HEK293 (cell line): Measurements from ENCODE around the gene MAPK11.

Experiments
- CTCF ChIA-PET: fragments of 350-600 bp; formaldehyde crosslinking; extraction: SDS; loops from one replicate; lab custom pipeline; 2021; ENCODE audit warnings: antibody characterized with exemption; lab: Yijun Ruan, JAX
- POLR2A ChIA-PET: fragments of 300-600 bp; formaldehyde crosslinking; extraction: SDS; loops from one replicate; lab custom pipeline; 2020; ENCODE audit warnings: antibody characterized with exemption, inconsistent platforms; lab: Yijun Ruan, JAX
- H3K27ac ChIP-seq: fragments of 200-500 bp; sonication (Bioruptor generic); 2 replicates; pipeline ENCODE4 v1.5.1; 2014; ENCODE audit warnings: low read depth, low read length, control low read depth, inconsistent platforms; ENCODE audit errors: extremely low read depth
- H3K36me3 ChIP-seq, 2 experiments: fragments of 200-500 bp in 1 of 2; sonication (Bioruptor generic) in 1 of 2; 1 replicate in 1 of 2; 2 replicates in 1 of 2; pipeline ENCODE4 v1.5.1; 2014 to 2017; ENCODE audit warnings: inconsistent platforms in 2 of 2, low read length in 2 of 2; ENCODE audit not compliant: control insufficient read depth in 2 of 2, insufficient read depth in 1 of 2
- H3K4me1 ChIP-seq: fragments of 200-500 bp; sonication (Bioruptor generic); 2 replicates; pipeline ENCODE4 v1.5.1; 2014; ENCODE audit warnings: mild to moderate bottlenecking, low read length, inconsistent platforms; ENCODE audit not compliant: control insufficient read depth, insufficient read depth
- H3K4me3 ChIP-seq: 2 replicates; pipeline ENCODE4 v1.5.1; 2011; ENCODE audit warnings: low read depth, mild to moderate bottlenecking, control low read depth, low read length, moderate library complexity
- H3K9me3 ChIP-seq: fragments of 200-500 bp; sonication (Bioruptor generic); 2 replicates; pipeline ENCODE4 v1.5.1; 2014; ENCODE audit warnings: low read depth, low read length, inconsistent platforms; ENCODE audit not compliant: control insufficient read depth, insufficient read depth
- ATF2 ChIP-seq: fragments of 450-650 bp; formaldehyde crosslinking; IDR thresholded peaks from 2 replicates; pipeline ENCODE4 v1.5.1; 2016; ENCODE audit warnings: missing biosample characterization, missing genetic modification characterization, low read depth
- EGR2 ChIP-seq: fragments of 450-650 bp; formaldehyde crosslinking; IDR thresholded peaks from 2 replicates; pipeline ENCODE4 v1.5.1; 2016; ENCODE audit warnings: low read depth, missing biosample characterization, missing genetic modification characterization
- GFI1B ChIP-seq: fragments of 450-650 bp; formaldehyde crosslinking; IDR thresholded peaks from 2 replicates; pipeline ENCODE4 v1.5.1; 2016; ENCODE audit warnings: missing biosample characterization, missing genetic modification characterization
- GLIS1 ChIP-seq: fragments of 450-650 bp; formaldehyde crosslinking; IDR thresholded peaks from 2 replicates; pipeline ENCODE4 v1.5.1; 2016; ENCODE audit warnings: missing biosample characterization, missing genetic modification characterization
- GLIS2 ChIP-seq: fragments of 450-650 bp; formaldehyde crosslinking; IDR thresholded peaks from 2 replicates; pipeline ENCODE4 v1.5.1; 2016; ENCODE audit warnings: missing biosample characterization, missing genetic modification characterization
- KLF1 ChIP-seq: fragments of 450-650 bp; formaldehyde crosslinking; IDR thresholded peaks from 2 replicates; pipeline ENCODE4 v1.5.1; 2016; ENCODE audit warnings: missing biosample characterization, missing genetic modification characterization
- KLF17 ChIP-seq: fragments of 450-650 bp; formaldehyde crosslinking; IDR thresholded peaks from 2 replicates; pipeline ENCODE4 v1.5.1; 2016; ENCODE audit warnings: missing biosample characterization, missing genetic modification characterization
- KLF8 ChIP-seq: fragments of 450-650 bp; formaldehyde crosslinking; IDR thresholded peaks from 2 replicates; pipeline ENCODE4 v1.5.1; 2016; ENCODE audit warnings: missing biosample characterization, missing genetic modification characterization
- OSR2 ChIP-seq: fragments of 450-650 bp; formaldehyde crosslinking; IDR thresholded peaks from 2 replicates; pipeline ENCODE4 v1.5.1; 2016; ENCODE audit warnings: missing biosample characterization, missing genetic modification characterization
- SP2 ChIP-seq: fragments of 450-650 bp; formaldehyde crosslinking; IDR thresholded peaks from 2 replicates; pipeline ENCODE4 v1.5.1; 2016; ENCODE audit warnings: missing biosample characterization, missing genetic modification characterization
- SP3 ChIP-seq: fragments of 450-650 bp; formaldehyde crosslinking; IDR thresholded peaks from 2 replicates; pipeline ENCODE4 v1.5.1; 2016; ENCODE audit warnings: missing biosample characterization, missing genetic modification characterization
- TCF7L2 ChIP-seq: IDR thresholded peaks from 2 replicates; pipeline ENCODE4 v1.6.1; 2011; ENCODE audit warnings: low read depth, mild to moderate bottlenecking, inconsistent platforms, low read length, moderate library complexity, borderline replicate concordance
- ZBTB7A ChIP-seq: fragments of 450-650 bp; formaldehyde crosslinking; IDR thresholded peaks from 2 replicates; pipeline ENCODE4 v1.5.1; 2016; ENCODE audit warnings: low read depth, missing biosample characterization, missing genetic modification characterization
- ZFP3 ChIP-seq: fragments of 450-650 bp; formaldehyde crosslinking; IDR thresholded peaks from 2 replicates; pipeline ENCODE4 v1.5.1; 2016; ENCODE audit warnings: low read depth, missing biosample characterization, missing genetic modification characterization
- ZNF112 ChIP-seq: fragments of 450-650 bp; formaldehyde crosslinking; IDR thresholded peaks from 2 replicates; pipeline ENCODE4 v1.5.0; 2017; ENCODE audit warnings: missing biosample characterization, missing genetic modification characterization
- ZNF140 ChIP-seq: fragments of 450-650 bp; formaldehyde crosslinking; IDR thresholded peaks from 2 replicates; pipeline ENCODE4 v1.5.1; 2016; ENCODE audit warnings: missing biosample characterization, missing genetic modification characterization
- ZNF211 ChIP-seq: fragments of 450-650 bp; formaldehyde crosslinking; IDR thresholded peaks from 2 replicates; pipeline ENCODE4 v1.5.1; 2016; ENCODE audit warnings: low read depth, missing biosample characterization, missing genetic modification characterization
- ZNF335 ChIP-seq: fragments of 450-650 bp; formaldehyde crosslinking; conservative IDR thresholded peaks from 2 replicates; pipeline ENCODE4 v1.5.1; 2016; ENCODE audit warnings: missing biosample characterization, missing genetic modification characterization
- ZNF473 ChIP-seq: fragments of 450-650 bp; formaldehyde crosslinking; IDR thresholded peaks from 2 replicates; pipeline ENCODE4 v1.5.1; 2017; ENCODE audit warnings: missing biosample characterization, missing genetic modification characterization
- ZNF521 ChIP-seq: fragments of 450-650 bp; formaldehyde crosslinking; IDR thresholded peaks from 2 replicates; pipeline ENCODE4 v1.5.1; 2017; ENCODE audit warnings: missing biosample characterization, mild to moderate bottlenecking, missing genetic modification characterization
- ZNF596 ChIP-seq: fragments of 450-650 bp; IDR thresholded peaks from 2 replicates; pipeline ENCODE4 v1.5.0; 2018; ENCODE audit warnings: missing biosample characterization, mild to moderate bottlenecking, missing genetic modification characterization, moderate library complexity
- ZNF776 ChIP-seq: fragments of 450-650 bp; formaldehyde crosslinking; IDR thresholded peaks from 2 replicates; pipeline ENCODE4 v1.5.0; 2017; ENCODE audit warnings: missing biosample characterization, missing genetic modification characterization, borderline replicate concordance
- TF ChIP-seq, protein P1 (sequence below): fragments of 450-650 bp; formaldehyde crosslinking; IDR thresholded peaks from 2 replicates; pipeline ENCODE4 v1.5.1; 2016; ENCODE audit warnings: missing biosample characterization, missing genetic modification characterization
- TF ChIP-seq, protein P2 (sequence below): fragments of 450-650 bp; IDR thresholded peaks from 2 replicates; pipeline ENCODE4 v1.5.1; 2018; ENCODE audit warnings: missing biosample characterization, missing genetic modification characterization

MAPK11 gene

DNA sequence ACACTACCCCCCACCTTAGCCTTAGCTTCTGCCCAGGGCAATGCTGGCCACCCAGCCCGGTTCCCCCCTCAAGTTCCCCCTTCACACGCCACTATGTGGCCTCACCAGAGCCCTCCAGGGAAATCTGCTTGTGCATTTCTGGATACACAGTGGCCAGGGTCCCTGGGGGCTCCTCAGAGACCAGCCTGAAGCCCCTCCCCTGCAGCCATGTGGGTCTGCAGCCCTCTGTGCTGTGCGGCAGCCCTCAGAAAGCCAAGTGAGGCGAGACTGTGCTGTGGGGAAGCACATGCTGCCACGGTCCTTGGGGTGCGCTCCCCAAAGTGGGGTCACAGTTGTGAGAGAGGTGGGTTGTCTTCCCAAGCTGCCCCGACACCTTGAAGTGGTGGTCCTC, 39.4 kb upstream of the MAPK11 start:
- peaks cover 0 to 9% of the 10 kb centered on the region in 2 experiments; a peak in 1 of 3 replicates for H3K36me3 ChIP-seq
- CTCF ChIA-PET, result interaction anchor here (1.1 to 1.4 kb wide), 2 partner anchors 17 to 35 kb away, joined by 3 read pairs; partner anchors contain the start of gene DENND6B
- TF ChIP-seq GLIS2 (peak; percentile 23; the same call in 1 of the 2 replicates), ZNF140 (tag by site-specific recombination) (no peak)
- H3K4me1 ChIP-seq, result peaks cover 13% of the 10 kb centered on the region
- no peak overlapping the region for H3K4me3 ChIP-seq
- H3K27ac ChIP-seq, result no peak overlapping the region
- no peaks in the 10 kb centered on the region for H3K9me3 ChIP-seq
- POLR2A ChIA-PET, result interaction anchor here (0.6 kb wide), 2 partner anchors 19 to 362 kb away, joined by 3 read pairs; no protein-coding TSS in a partner anchor

DNA sequence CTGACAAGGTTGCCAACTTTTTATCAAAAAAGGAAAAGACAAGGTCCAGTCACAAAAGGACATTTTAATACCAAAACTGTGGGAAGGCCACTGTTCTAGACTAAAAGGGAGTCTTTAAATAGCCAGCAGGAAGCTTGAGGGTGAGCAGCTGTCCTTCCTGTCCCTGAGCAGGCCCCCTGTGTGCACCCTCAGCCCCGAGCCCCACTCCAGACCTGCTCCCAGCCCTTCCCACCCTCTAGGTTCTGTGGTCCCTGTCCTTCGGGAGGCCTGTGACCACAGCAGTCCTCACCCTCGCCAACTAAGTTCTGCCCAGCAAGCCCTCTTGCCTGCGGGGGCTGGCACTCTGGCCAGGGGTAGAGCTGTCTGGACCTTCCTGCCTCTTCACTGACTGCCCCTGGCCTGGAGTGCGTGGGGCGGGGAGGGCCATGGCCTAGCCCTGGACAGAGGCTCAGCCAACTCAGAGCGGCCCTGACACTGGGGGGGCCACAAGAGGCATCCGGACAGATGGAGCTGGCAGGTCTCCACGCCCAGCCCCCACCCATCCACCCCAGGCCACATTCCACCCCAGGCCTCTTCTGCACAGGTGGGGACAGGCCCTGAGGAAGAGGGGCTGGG, 38.9 kb upstream of the MAPK11 start:
- ChIA-PET POLR2A (interaction anchor here (0.6 to 1.2 kb wide), 3 partner anchors 15 to 362 kb away, joined by 3 to 6 read pairs (median 3); no protein-coding TSS in a partner anchor), CTCF (interaction anchor here (1.1 to 1.4 kb wide), 3 partner anchors 17 to 67 kb away, joined by 3 to 4 read pairs (median 3); partner anchors contain the start of gene DENND6B)
- no peak for TF ChIP-seq ZNF521 (tag by site-specific recombination)
- no peak for TF ChIP-seq OSR2 (tag by site-specific recombination)
- no peak for TF ChIP-seq ZNF335 (tag by site-specific recombination)
- no peak for TF ChIP-seq ZNF776 (tag by site-specific recombination)
- no peak for TF ChIP-seq ZBTB7A (tag by site-specific recombination)
- TF ChIP-seq GFI1B, result no peak
- Histone ChIP-seq H3K36me3 (peaks cover 0 to 12% of the 10 kb centered on the region in 2 experiments; a peak in 1 of 3 replicates), H3K4me1 (peaks cover 17% of the 10 kb centered on the region), H3K4me3 (no peak overlapping the region), H3K27ac (no peak overlapping the region), H3K9me3 (no peaks in the 10 kb centered on the region)

- ChIA-PET POLR2A (interaction anchor here (1.2 kb wide), 1 partner anchor 15 kb away, joined by 6 read pairs; no protein-coding TSS in a partner anchor), CTCF (interaction anchor here (1.1 to 1.4 kb wide), 3 partner anchors 18 to 66 kb away, joined by 3 to 4 read pairs (median 3); partner anchors contain the start of gene DENND6B)
- peak; percentile 34 for TF ChIP-seq EGR2 (tag by site-specific recombination)
- TF ChIP-seq GLIS1, result 0 out of 2 replicates have a peak, but pooled peaks have one; percentile 3
- peak; percentile 81 for TF ChIP-seq KLF8 (tag by site-specific recombination)
- peak; percentile 87 for TF ChIP-seq KLF1 (tag by site-specific recombination)
- no peak for TF ChIP-seq ZNF596 (tag by site-specific recombination)
- TF ChIP-seq, protein P1, sequence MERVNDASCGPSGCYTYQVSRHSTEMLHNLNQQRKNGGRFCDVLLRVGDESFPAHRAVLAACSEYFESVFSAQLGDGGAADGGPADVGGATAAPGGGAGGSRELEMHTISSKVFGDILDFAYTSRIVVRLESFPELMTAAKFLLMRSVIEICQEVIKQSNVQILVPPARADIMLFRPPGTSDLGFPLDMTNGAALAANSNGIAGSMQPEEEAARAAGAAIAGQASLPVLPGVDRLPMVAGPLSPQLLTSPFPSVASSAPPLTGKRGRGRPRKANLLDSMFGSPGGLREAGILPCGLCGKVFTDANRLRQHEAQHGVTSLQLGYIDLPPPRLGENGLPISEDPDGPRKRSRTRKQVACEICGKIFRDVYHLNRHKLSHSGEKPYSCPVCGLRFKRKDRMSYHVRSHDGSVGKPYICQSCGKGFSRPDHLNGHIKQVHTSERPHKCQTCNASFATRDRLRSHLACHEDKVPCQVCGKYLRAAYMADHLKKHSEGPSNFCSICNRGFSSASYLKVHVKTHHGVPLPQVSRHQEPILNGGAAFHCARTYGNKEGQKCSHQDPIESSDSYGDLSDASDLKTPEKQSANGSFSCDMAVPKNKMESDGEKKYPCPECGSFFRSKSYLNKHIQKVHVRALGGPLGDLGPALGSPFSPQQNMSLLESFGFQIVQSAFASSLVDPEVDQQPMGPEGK (tag by site-specific recombination), result peak; percentile 38; the same call in 1 of the 2 replicates
- peak; percentile 61 for TF ChIP-seq KLF17
- TF ChIP-seq ATF2 (tag by site-specific recombination), result no peak
- TF ChIP-seq TCF7L2, result no peak
- no peak for TF ChIP-seq ZNF473 (tag by site-specific recombination)
- peak; percentile 35; the same call in 1 of the 2 replicates for TF ChIP-seq SP3
- TF ChIP-seq, protein P2, sequence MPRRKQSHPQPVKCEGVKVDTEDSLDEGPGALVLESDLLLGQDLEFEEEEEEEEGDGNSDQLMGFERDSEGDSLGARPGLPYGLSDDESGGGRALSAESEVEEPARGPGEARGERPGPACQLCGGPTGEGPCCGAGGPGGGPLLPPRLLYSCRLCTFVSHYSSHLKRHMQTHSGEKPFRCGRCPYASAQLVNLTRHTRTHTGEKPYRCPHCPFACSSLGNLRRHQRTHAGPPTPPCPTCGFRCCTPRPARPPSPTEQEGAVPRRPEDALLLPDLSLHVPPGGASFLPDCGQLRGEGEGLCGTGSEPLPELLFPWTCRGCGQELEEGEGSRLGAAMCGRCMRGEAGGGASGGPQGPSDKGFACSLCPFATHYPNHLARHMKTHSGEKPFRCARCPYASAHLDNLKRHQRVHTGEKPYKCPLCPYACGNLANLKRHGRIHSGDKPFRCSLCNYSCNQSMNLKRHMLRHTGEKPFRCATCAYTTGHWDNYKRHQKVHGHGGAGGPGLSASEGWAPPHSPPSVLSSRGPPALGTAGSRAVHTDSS (tag by site-specific recombination), result no peak
- peak; percentile 76 for TF ChIP-seq SP2 (tag by site-specific recombination)
- TF ChIP-seq ZNF112, result no peak
- no peak for TF ChIP-seq ZFP3 (tag by site-specific recombination)
- no peak for TF ChIP-seq ZNF211 (tag by site-specific recombination)
- Histone ChIP-seq H3K4me1 (peaks cover 20% of the 10 kb centered on the region), H3K27ac (0 out of 2 replicates have a peak overlapping the region, but pooled peaks have one; percentile 34), H3K36me3 (peaks cover 0 to 17% of the 10 kb centered on the region in 2 experiments; a peak in 1 of 3 replicates), H3K4me3 (no peak overlapping the region), H3K9me3 (no peaks in the 10 kb centered on the region)
Observed at GRCh38 chr22:50308597-50308935, 38.4 kb upstream of the MAPK11 start.
